ENCODE measurements around the gene TRIM63.
"Not testable (repeated sequence)": the region's sequence is repeated elsewhere in the genome, so short reads cannot be mapped to it uniquely, and the experiment has no call there.

TRIM63 gene

GRCh38 chr1:26067432-26067911 is at the start of gene TRIM63:
Gene TRIM63, minus strand, starts transcription at chr1:26067630. Its CDS starts 136 bp downstream, at chr1:26067494.
- Histone ChIP-seq H3K36me3 (ENCODE audit: control insufficient read depth in 2 of 2, insufficient read depth in 2 of 2, low read length in 2 of 2) (no peaks in the 10 kb centered on the region), H3K27ac (ENCODE audit: low read length) (no peak within 1 kb of the TSS), H3K27me3 (ENCODE audit: control insufficient read depth in 1 of 2, insufficient read depth in 2 of 2, low read length in 2 of 2) (peaks cover 2 to 16% of the 10 kb centered on the region in 2 donors), H3K9me3 (ENCODE audit: control insufficient read depth in 2 of 2, low read length in 2 of 2) (no peaks in the 10 kb centered on the region), H3K4me1 (ENCODE audit: control insufficient read depth, insufficient read depth, low read length) (peaks cover 3% of the 10 kb centered on the region), H3K4me3 (ENCODE audit: low read length in 2 of 2) (no peak within 1 kb of the TSS), H3K9ac (ENCODE audit: low read length in 2 of 2) (no peak within 1 kb of the TSS)

- peaks cover 17% of the 10 kb centered on the region for H3K4me1 ChIP-seq (ENCODE audit: control insufficient read depth, insufficient read depth, low read length)
- peaks cover 9 to 11% of the 10 kb centered on the region in 2 donors for H3K36me3 ChIP-seq (ENCODE audit: control insufficient read depth in 2 of 2, insufficient read depth in 2 of 2, low read length in 2 of 2)
- H3K9me3 ChIP-seq (ENCODE audit: control insufficient read depth in 2 of 2, low read length in 2 of 2) = no peaks in the 10 kb centered on the region
- no peaks in the 10 kb centered on the region for H3K27me3 ChIP-seq (ENCODE audit: control insufficient read depth in 1 of 2, insufficient read depth in 2 of 2, low read length in 2 of 2)
- peak overlapping the region in 1 of 2 donors; percentile 4 for H3K9ac ChIP-seq (ENCODE audit: low read length in 2 of 2)
- no peak overlapping the region for H3K4me3 ChIP-seq (ENCODE audit: low read length in 2 of 2)
- H3K27ac ChIP-seq (ENCODE audit: low read length) = no peak overlapping the region
Measured at GRCh38 chr1:26114165-26114927, 46.9 kb upstream of the TRIM63 start.

- Histone ChIP-seq H3K36me3 (ENCODE audit: control insufficient read depth in 2 of 2, insufficient read depth in 2 of 2, low read length in 2 of 2) (peaks cover 2 to 9% of the 10 kb centered on the region in 2 donors), H3K4me1 (ENCODE audit: control insufficient read depth, insufficient read depth, low read length) (peaks cover 17% of the 10 kb centered on the region), H3K4me3 (ENCODE audit: low read length in 2 of 2) (peak overlapping the region; percentile 71 to 97), H3K27me3 (ENCODE audit: control insufficient read depth in 1 of 2, insufficient read depth in 2 of 2, low read length in 2 of 2) (no peaks in the 10 kb centered on the region), H3K27ac (ENCODE audit: low read length) (peak overlapping the region; percentile 79), H3K9ac (ENCODE audit: low read length in 2 of 2) (peak overlapping the region; percentile 72 to 86), H3K9me3 (ENCODE audit: control insufficient read depth in 2 of 2, low read length in 2 of 2) (no peaks in the 10 kb centered on the region)
Measured at GRCh38 chr1:26112407-26112775, 45.0 kb upstream of the TRIM63 start.

- Histone ChIP-seq H3K27me3 (ENCODE audit: control insufficient read depth in 1 of 2, insufficient read depth in 2 of 2, low read length in 2 of 2) (no peaks in the 10 kb centered on the region), H3K4me3 (ENCODE audit: low read length in 2 of 2) (peak within 1 kb of the TSS; percentile 71 to 97), H3K36me3 (ENCODE audit: control insufficient read depth in 2 of 2, insufficient read depth in 2 of 2, low read length in 2 of 2) (peaks cover 2 to 9% of the 10 kb centered on the region in 2 donors), H3K9me3 (ENCODE audit: control insufficient read depth in 2 of 2, low read length in 2 of 2) (no peaks in the 10 kb centered on the region), H3K4me1 (ENCODE audit: control insufficient read depth, insufficient read depth, low read length) (peaks cover 17% of the 10 kb centered on the region), H3K9ac (ENCODE audit: low read length in 2 of 2) (peak within 1 kb of the TSS; percentile 72 to 86), H3K27ac (ENCODE audit: low read length) (peak within 1 kb of the TSS; percentile 79)
Measured at GRCh38 chr1:26111530-26112406, 44.3 kb upstream of the TRIM63 start, which contains the start of gene PDIK1L. Gene PDIK1L, plus strand, starts transcription at chr1:26111824. Its CDS starts 2,485 bp downstream, at chr1:26114309.

- no peaks in the 10 kb centered on the region for H3K9me3 ChIP-seq (ENCODE audit: control insufficient read depth in 2 of 2, low read length in 2 of 2)
- H3K36me3 ChIP-seq (ENCODE audit: control insufficient read depth in 2 of 2, insufficient read depth in 2 of 2, low read length in 2 of 2) = peaks cover under 1 to 9% of the 10 kb centered on the region in 2 donors
- H3K9ac ChIP-seq (ENCODE audit: low read length in 2 of 2) = peak overlapping the region; percentile 71 to 79
- peak overlapping the region; percentile 79 for H3K27ac ChIP-seq (ENCODE audit: low read length)
- H3K4me1 ChIP-seq (ENCODE audit: control insufficient read depth, insufficient read depth, low read length) = peaks cover 17% of the 10 kb centered on the region
- H3K27me3 ChIP-seq (ENCODE audit: control insufficient read depth in 1 of 2, insufficient read depth in 2 of 2, low read length in 2 of 2) = no peaks in the 10 kb centered on the region
- peak overlapping the region; percentile 71 to 97 for H3K4me3 ChIP-seq (ENCODE audit: low read length in 2 of 2)
Measured at GRCh38 chr1:26110731-26111529, 43.5 kb upstream of the TRIM63 start.

- Histone ChIP-seq H3K4me3 (ENCODE audit: low read length in 2 of 2) (no peak overlapping the region), H3K9ac (ENCODE audit: low read length in 2 of 2) (peak overlapping the region in 1 of 2 donors; percentile 71), H3K27me3 (ENCODE audit: control insufficient read depth in 1 of 2, insufficient read depth in 2 of 2, low read length in 2 of 2) (no peaks in the 10 kb centered on the region), H3K36me3 (ENCODE audit: control insufficient read depth in 2 of 2, insufficient read depth in 2 of 2, low read length in 2 of 2) (peaks cover 0 to 7% of the 10 kb centered on the region in 2 donors), H3K9me3 (ENCODE audit: control insufficient read depth in 2 of 2, low read length in 2 of 2) (no peaks in the 10 kb centered on the region), H3K4me1 (ENCODE audit: control insufficient read depth, insufficient read depth, low read length) (peaks cover 17% of the 10 kb centered on the region), H3K27ac (ENCODE audit: low read length) (no peak overlapping the region)
Measured at GRCh38 chr1:26109229-26110164, 42.1 kb upstream of the TRIM63 start.

GRCh38 chr1:26105226-26105548 is 37.8 kb upstream of the TRIM63 start:
- not testable (repeated sequence) for H3K27ac ChIP-seq (ENCODE audit: low read length); H3K9me3 ChIP-seq (ENCODE audit: control insufficient read depth in 2 of 2, low read length in 2 of 2); H3K4me1 ChIP-seq (ENCODE audit: control insufficient read depth, insufficient read depth, low read length); H3K36me3 ChIP-seq (ENCODE audit: control insufficient read depth in 2 of 2, insufficient read depth in 2 of 2, low read length in 2 of 2); H3K9ac ChIP-seq (ENCODE audit: low read length in 2 of 2); H3K27me3 ChIP-seq (ENCODE audit: control insufficient read depth in 1 of 2, insufficient read depth in 2 of 2, low read length in 2 of 2); H3K4me3 ChIP-seq (ENCODE audit: low read length in 2 of 2)

- H3K27ac ChIP-seq (ENCODE audit: low read length) = no peak overlapping the region
- no peaks in the 10 kb centered on the region for H3K9me3 ChIP-seq (ENCODE audit: control insufficient read depth in 2 of 2, low read length in 2 of 2)
- peaks cover 0 to 2% of the 10 kb centered on the region in 2 donors for H3K27me3 ChIP-seq (ENCODE audit: control insufficient read depth in 1 of 2, insufficient read depth in 2 of 2, low read length in 2 of 2)
- H3K4me3 ChIP-seq (ENCODE audit: low read length in 2 of 2) = no peak overlapping the region
- no peaks in the 10 kb centered on the region for H3K36me3 ChIP-seq (ENCODE audit: control insufficient read depth in 2 of 2, insufficient read depth in 2 of 2, low read length in 2 of 2)
- no peak overlapping the region for H3K9ac ChIP-seq (ENCODE audit: low read length in 2 of 2)
- no peaks in the 10 kb centered on the region for H3K4me1 ChIP-seq (ENCODE audit: control insufficient read depth, insufficient read depth, low read length)
Measured at GRCh38 chr1:26102526-26102925, 35.1 kb upstream of the TRIM63 start.

GRCh38 chr1:26102119-26102518 is 34.7 kb upstream of the TRIM63 start:
- no peaks in the 10 kb centered on the region for H3K36me3 ChIP-seq (ENCODE audit: control insufficient read depth in 2 of 2, insufficient read depth in 2 of 2, low read length in 2 of 2)
- peaks cover 0 to 2% of the 10 kb centered on the region in 2 donors for H3K27me3 ChIP-seq (ENCODE audit: control insufficient read depth in 1 of 2, insufficient read depth in 2 of 2, low read length in 2 of 2)
- no peak overlapping the region for H3K27ac ChIP-seq (ENCODE audit: low read length)
- no peak overlapping the region for H3K4me3 ChIP-seq (ENCODE audit: low read length in 2 of 2)
- no peaks in the 10 kb centered on the region for H3K9me3 ChIP-seq (ENCODE audit: control insufficient read depth in 2 of 2, low read length in 2 of 2)
- no peaks in the 10 kb centered on the region for H3K4me1 ChIP-seq (ENCODE audit: control insufficient read depth, insufficient read depth, low read length)
- H3K9ac ChIP-seq (ENCODE audit: low read length in 2 of 2) = no peak overlapping the region

All from stomach smooth muscle (tissue), 2 donors.